Panc1 (cell line): ENCODE results near the gene IDE. TPM values are rescaled to one million over a fixed set of nuclear protein-coding genes. Genes with fewer than 3 reads are reported as not detected.

Experiments used
- ATAC-seq: fragments of 200-7000 bp; cut with Tn5 transposase; 2 replicates; pipeline ENCODE4 v1.9.1; 2020; ENCODE audit warnings: mild to moderate bottlenecking, moderate library complexity
- BruUV-seq: library from RNA; stranded (reverse); fragments of 400-500 nt; replicated peaks from 2 replicates; lab custom pipeline; 2021; lab: Mats Ljungman, UMichigan
- CTCF ChIA-PET: fragments of 300-600 bp; sonication (Branson Sonifier 250); formaldehyde crosslinking; loops from one replicate; lab custom pipeline; 2022; ENCODE audit warnings: antibody characterized with exemption; lab: Charles Lee
- POLR2A ChIA-PET: fragments of 300-600 bp; sonication (Branson Sonifier 250); formaldehyde crosslinking; loops from one replicate; lab custom pipeline; 2022; ENCODE audit warnings: antibody characterized with exemption; lab: Charles Lee
- DNase-seq: peaks from one replicate; pipeline ENCODE4 v3.0.0-alpha.2; 2010; ENCODE audit warnings: low read depth, low spot score
- H3K27ac ChIP-seq: 2 replicates; pipeline ENCODE4 v1.5.1; 2011; ENCODE audit warnings: mild to moderate bottlenecking, low read length, inconsistent platforms
- H3K27me3 ChIP-seq: fragments of 200-500 bp; sonication (Bioruptor generic); 2 replicates; pipeline ENCODE4 v1.6.0; 2014; ENCODE audit warnings: low read length, inconsistent platforms; ENCODE audit not compliant: control insufficient read depth, insufficient read depth
- H3K36me3 ChIP-seq: fragments of 200-500 bp; sonication (Bioruptor generic); 2 replicates; pipeline ENCODE4 v1.5.1; 2014; ENCODE audit warnings: inconsistent platforms, mild to moderate bottlenecking, low read length, moderate library complexity; ENCODE audit not compliant: control insufficient read depth, insufficient read depth
- H3K4me1 ChIP-seq: 2 replicates; pipeline ENCODE4 v1.5.1; 2011; ENCODE audit warnings: inconsistent platforms, mild to moderate bottlenecking, low read length, moderate library complexity; ENCODE audit not compliant: control insufficient read depth, insufficient read depth
- H3K4me3 ChIP-seq, 2 experiments: 2 replicates each; pipeline ENCODE4 v1.5.1; 2011 to 2012; ENCODE audit warnings: low read depth in 2 of 2, low read length in 2 of 2, mild to moderate bottlenecking in 2 of 2, inconsistent platforms in 1 of 2, moderate library complexity in 1 of 2
- H3K9me3 ChIP-seq: fragments of 200-500 bp; sonication (Bioruptor generic); 2 replicates; pipeline ENCODE4 v1.5.1; 2014; ENCODE audit warnings: low read depth, mild to moderate bottlenecking, inconsistent platforms, low read length, moderate library complexity; ENCODE audit not compliant: control insufficient read depth, insufficient read depth
- CTCF ChIP-seq: fragments of 450-650 bp; IDR thresholded peaks from 2 replicates; pipeline ENCODE4 v1.5.1; 2017; ENCODE audit warnings: mild to moderate bottlenecking
- POLR2AphosphoS5 ChIP-seq: IDR thresholded peaks from 2 replicates; pipeline ENCODE4 v1.6.1; 2012; ENCODE audit warnings: mild to moderate bottlenecking, low read depth, low read length, moderate library complexity
- REST ChIP-seq, 2 experiments: IDR thresholded peaks; 2 replicates each; pipeline ENCODE4 v1.6.1; 2011 to 2012; ENCODE audit warnings: low read depth in 2 of 2, control low read depth in 1 of 2, low read length in 1 of 2, mild to moderate bottlenecking in 1 of 2, moderate library complexity in 1 of 2; ENCODE audit not compliant: insufficient read depth in 1 of 2
- SIN3A ChIP-seq: IDR thresholded peaks from 2 replicates; pipeline ENCODE4 v1.6.1; 2012; ENCODE audit warnings: low read depth, mild to moderate bottlenecking, low read length, moderate library complexity, borderline replicate concordance; ENCODE audit not compliant: insufficient read depth
- TCF7L2 ChIP-seq: IDR thresholded peaks from 2 replicates; pipeline ENCODE4 v1.6.1; 2011; ENCODE audit warnings: mild to moderate bottlenecking, low read depth, low read length, inconsistent platforms
- in situ Hi-C: cut with HindIII; loops from 2 replicates; pipeline ENCODE4 v1.10.0; 2016; ENCODE audit warnings: low sequenced_read_pairs, low pct_unique_long_range_greater_than_20kb
- intact Hi-C: fragments of 100-400 bp; cut with micrococcal nuclease; formaldehyde crosslinking; loops from one replicate; pipeline ENCODE4 v1.10.0; 2022; ENCODE audit not compliant: unreplicated experiment
- total RNA-seq: library from RNA; stranded (reverse); gene quantifications from one replicate; pipeline ENCODE4 v1.2.1, GENCODE V29; 2021; ENCODE audit not compliant: unreplicated experiment

Gene IDE
- total RNA-seq, 1 experiment from 2014 or later = 79.0 TPM

DNA sequence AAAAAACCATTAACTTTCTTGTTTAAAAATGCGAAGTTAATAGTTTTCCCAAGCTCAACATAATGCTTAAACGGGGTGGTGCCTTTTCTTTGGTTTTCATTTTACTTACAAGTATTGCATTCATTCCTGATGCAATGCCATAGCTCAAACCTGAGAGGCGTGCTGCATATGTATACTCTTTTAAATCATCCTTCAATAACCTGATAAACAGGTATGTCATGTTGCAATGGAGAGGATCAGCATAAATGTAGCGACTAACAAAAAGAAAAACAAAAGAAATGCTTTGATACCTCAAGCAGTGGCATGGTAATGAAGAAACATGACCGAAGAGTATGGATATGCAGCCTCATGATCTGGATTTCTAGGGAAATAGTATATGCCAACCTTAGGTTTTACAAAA is 95.4 kb downstream of the IDE start:
- ATAC-seq = no peak
- CTCF ChIA-PET = no interaction called here

DNA sequence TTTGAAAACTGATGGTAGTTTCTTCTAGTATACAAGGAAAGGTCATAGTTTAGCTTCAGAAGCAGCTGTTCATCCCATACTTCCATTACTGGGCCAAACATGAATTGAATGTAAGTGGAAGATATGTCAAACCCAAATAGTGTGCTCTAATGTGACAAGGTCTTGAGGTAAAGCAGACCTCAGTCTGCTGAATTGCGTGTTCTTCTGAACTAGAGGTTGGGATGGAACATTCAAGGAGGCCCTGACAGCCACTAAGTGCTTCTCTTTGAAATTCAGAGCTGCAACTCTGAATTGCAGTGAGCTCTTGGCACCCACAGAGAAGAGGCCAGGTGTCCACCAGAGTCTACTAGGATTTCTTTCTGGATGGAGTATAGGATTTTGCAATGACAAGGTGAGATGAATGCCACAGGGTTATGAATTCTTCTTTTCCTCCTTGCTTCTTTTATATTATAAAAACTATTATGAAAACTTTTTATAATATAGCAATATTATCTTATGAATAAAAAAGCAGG is 98.5 kb downstream of the IDE start:
- Histone ChIP-seq H3K27ac (no peak overlapping the region), H3K4me3 (no peak overlapping the region), H3K27me3 (no peaks in the 10 kb centered on the region), H3K9me3 (no peaks in the 10 kb centered on the region), H3K36me3 (peaks cover 25% of the 10 kb centered on the region), H3K4me1 (no peaks in the 10 kb centered on the region)
- in situ Hi-C loops = no loop called here
- TF ChIP-seq CTCF = no peak
- TF ChIP-seq SIN3A = no peak
- TF ChIP-seq TCF7L2 = no peak
- no peak for TF ChIP-seq REST (IDR thresholded peaks at IDR 0.05; ENCODE audit: insufficient read depth in 1 of 2, low read depth in 2 of 2, low read length in 1 of 2)
- no peak for TF ChIP-seq POLR2AphosphoS5
- DNase-seq = no peak
- intact Hi-C loops = no loop called here
- POLR2A ChIA-PET = interaction anchor here (0.6 kb wide), 1 partner anchor 50 kb away, joined by 3 read pairs; no protein-coding TSS in a partner anchor
- BruUV-seq = no TSS peak
- ATAC-seq = no peak
- CTCF ChIA-PET = no interaction called here

More for the DNA sequence above, 95.4 kb downstream of the IDE start:
- in situ Hi-C loops = no loop called here
- POLR2A ChIA-PET = no interaction called here
- no peaks in the 10 kb centered on the region for H3K9me3 ChIP-seq
- intact Hi-C loops = no loop called here
- H3K4me3 ChIP-seq = no peak overlapping the region
- no peaks in the 10 kb centered on the region for H3K27me3 ChIP-seq
- no peak overlapping the region for H3K27ac ChIP-seq
- no peaks in the 10 kb centered on the region for H3K4me1 ChIP-seq
- DNase-seq = no peak
- peaks cover 18% of the 10 kb centered on the region for H3K36me3 ChIP-seq
- TF ChIP-seq POLR2AphosphoS5 = no peak
- TF ChIP-seq SIN3A = no peak
- no peak for TF ChIP-seq CTCF
- TF ChIP-seq REST (IDR thresholded peaks at IDR 0.05; ENCODE audit: insufficient read depth in 1 of 2, low read depth in 2 of 2, low read length in 1 of 2) = no peak
- TF ChIP-seq TCF7L2 = no peak
- BruUV-seq = no TSS peak
